Mesenteric fat pad (tissue), 1 donor: Measurements from ENCODE around the gene ALDH3B1. TPM values are rescaled to one million over a fixed set of nuclear protein-coding genes. Genes with fewer than 3 reads are reported as not detected.

Experiments
- DNase-seq: peaks from one replicate; pipeline ENCODE4 v3.0.0-alpha.2; 2020; ENCODE audit warnings: low spot score
- total RNA-seq: library from RNA; stranded (reverse); fragmentation: NEBNext Ultra II Directional; extraction: Animal tissue kit (Norgen Biotek cat#: 25700); gene quantifications from one replicate; pipeline ENCODE4 v1.2.1, GENCODE V29; 2021
- donor health status: DM: yes; HTN: yes; CAD: no.

Gene ALDH3B1
- total RNA-seq, 1 donor from 2014 or later = 14.6 TPM

DNA sequence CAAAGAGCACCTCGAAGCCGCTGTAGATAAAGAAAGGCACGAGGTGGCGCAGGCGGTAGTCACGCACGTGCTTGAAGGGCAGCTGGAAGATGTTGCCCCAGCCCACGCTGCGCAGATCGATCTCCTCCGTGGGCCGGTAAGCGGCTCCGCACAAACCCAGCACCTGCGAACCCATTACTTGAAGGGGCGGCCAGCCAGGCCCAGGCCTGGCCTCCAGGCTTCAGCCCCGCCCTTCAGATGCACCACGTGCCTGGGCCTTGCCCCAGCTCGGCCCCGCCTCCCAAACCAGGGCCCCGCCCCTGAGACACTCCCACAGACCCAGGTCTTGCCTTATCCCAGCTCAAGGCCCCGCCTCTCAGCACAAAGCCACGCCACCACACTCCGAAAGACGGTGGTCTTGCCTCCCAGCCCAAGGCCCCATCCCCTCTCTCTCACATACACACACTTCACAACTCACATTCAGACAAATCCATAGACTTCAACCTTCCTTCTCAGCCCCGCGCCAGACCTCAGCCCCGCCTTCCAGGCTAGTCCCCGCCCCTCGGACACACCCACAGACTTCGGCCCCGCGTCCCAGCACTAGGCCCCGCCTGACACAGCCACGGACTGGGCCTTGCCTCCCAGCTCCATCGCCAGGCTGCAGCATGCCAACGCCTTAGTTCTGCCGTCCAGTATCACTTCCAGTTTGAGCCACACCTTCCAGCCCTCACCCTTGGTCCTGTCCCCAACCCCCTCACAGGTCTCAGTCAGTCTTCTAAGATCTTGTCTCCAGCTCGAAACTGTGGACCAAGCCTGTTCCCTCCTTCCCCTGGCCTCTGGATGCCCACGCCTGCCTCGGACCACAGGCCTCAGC is 13.3 kb upstream of the ALDH3B1 start:
- DNase-seq = no peak

DNA sequence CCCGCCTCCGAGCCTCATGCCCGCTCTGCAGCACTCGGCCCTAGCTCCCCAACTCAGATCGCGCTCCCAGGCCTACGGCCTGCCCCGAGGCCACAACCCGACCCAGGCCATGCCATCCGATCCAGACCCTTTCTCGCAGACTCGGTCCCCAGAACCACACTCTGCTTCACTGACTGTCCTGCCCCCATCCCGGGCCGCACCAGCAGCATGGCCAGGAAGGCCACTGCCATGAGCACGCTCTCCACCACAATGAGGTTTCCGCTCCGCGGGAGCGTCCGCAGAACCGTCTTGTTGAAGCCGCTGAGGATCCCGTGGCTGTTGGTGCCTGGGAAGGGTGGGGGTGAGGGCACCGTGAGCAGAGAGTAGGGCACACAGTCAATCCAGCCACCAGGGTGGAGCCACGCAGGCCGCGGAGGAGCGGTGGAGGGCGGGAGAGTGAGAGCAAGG is 12.6 kb upstream of the ALDH3B1 start:
- no peak for DNase-seq

DNA sequence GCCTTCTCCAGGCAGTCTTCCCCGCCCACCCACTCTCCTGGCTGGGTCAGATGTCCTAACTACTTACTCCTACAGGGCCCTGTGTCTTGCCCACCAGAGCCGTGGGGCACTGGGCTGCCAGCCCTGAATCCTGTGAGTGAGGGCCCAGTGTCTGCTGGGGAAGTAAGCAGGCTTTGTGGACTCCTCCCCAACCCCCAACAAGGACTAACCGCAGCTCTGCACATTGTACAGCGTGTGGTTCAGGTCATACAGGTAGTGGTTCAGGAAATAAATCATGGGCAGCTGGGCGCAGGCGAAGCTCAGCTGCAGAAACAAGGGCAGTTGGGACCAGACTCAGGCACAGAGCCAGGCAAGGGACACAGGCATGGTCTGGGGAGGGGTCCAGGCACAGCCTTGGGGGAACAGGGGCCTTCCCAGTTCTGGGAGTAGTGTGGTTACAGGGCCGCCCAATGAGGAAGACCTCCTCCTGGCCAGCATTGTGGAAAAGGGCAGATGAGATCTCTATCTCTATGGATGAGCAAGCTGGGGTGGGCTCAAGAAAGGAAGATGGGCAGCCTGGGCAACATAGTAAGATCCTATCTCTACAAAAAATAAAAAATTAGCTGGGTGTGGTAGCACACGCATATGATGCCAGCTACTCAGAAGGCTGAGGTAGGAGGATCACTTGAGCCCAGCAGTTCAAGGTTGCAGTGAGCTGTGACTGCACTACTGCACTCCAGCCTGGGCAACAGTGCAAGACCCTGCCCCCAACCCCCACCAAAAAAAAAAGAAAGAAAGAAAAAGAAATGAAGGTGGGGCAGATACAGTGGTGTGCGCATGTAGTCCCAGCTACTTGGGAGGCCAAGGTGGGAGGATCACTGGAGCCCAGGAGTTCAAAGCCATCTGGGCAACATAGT is 11.7 kb upstream of the ALDH3B1 start:
- no peak for DNase-seq

DNA sequence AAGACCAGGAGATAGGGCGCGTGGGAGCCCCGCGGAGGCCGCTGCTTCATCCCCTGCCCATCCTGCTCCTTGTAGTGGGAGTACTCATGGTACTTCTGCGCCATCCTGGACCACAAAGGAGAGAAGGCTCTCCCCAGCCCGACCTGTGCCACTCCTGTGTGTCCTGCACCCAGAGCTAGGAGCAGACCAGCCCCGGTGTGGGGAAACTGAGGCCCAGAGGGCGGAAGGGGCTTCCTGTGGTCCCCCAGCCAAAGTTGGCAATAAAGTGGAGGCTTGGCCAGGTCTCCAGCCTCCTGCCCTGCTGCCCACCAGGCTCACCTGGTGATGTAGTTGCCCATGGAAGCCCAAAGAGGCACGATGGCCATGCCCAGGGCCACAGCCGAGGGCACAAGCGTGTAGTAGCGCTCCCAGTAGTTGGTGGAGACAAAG is 10.9 kb upstream of the ALDH3B1 start:
- no peak for DNase-seq

DNA sequence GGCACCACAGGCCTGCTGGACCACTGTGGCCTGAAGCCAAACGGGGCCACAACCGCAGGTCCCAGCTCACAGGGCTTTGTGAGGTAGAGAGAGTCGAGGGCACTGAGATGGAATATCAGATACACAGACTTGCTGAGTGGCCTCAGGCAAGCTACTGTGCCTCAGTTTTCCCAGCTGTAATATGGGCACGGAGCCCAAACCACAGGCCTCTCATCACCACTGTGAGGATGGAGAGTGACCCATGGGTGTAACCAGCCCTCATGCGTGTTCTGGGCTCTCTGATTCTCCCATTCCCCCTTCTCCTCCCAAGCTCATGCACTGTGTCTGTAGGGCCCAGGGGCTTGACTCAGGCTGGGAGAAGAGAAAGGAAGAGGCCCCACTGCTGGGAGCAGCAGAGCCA is 10.4 kb upstream of the ALDH3B1 start:
- no peak for DNase-seq

DNA sequence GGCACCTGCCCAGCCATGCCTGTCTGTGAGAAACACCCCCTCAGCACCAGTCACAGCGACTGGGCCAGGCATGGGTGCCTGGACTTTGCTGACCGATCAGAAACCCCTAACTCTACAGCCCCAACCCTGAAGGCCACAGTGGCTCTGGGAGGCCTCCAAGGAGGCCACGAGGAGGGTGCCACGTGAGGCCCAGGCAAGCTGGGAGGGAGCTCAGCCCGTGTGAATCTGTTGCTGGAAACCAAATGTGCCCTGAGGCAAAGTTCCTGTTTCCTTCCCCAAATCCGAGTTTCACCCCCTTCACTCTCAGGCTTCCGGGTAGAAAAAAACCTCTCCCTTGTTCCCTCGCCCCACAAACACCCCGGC is 7.6 kb upstream of the ALDH3B1 start:
- no peak for DNase-seq

DNA sequence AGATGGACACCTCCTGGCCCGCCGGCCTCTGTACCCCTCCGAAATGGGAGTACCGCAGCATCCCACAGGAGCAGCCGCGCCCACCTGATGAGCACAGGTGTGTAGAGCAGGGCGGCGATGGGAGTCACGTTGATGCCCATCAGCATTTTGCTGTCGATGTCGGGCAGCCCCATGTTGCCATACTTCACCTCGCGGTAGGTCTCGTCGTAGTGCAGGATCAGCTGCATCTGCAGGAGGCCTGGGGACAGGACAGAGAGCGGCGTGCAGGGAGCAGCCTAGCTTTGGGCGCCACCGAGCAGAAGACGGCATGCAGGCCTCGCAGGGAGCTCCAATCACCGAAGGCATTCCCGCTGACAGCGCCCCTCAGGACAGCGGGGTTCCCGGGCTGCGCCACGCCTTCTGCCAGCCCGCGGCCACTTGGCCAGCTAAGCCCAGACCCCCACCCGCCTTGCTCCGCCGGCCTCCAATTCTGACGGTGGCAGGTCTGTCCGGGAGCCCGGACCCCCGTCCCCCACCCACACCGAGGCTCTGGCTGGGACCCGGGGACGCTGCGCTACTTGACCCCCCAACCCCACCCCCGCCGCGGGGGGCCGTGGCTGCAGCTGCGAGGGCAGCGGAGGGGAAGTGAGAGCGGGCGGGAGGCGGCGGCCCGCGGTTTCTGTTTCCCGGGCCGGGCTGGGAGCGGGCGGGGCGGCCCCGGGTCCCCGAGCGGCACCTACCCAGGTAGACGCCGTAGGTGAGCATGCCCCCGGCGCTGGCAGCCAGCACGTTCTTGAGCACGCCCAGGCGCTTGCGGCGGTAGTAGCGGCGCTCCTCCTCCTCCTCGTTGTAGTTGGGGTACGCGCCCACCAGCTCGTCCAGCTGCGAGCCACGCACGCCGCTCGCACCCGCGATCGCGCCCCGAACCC is 6.9 kb upstream of the ALDH3B1 start:
- no peak for DNase-seq

DNA sequence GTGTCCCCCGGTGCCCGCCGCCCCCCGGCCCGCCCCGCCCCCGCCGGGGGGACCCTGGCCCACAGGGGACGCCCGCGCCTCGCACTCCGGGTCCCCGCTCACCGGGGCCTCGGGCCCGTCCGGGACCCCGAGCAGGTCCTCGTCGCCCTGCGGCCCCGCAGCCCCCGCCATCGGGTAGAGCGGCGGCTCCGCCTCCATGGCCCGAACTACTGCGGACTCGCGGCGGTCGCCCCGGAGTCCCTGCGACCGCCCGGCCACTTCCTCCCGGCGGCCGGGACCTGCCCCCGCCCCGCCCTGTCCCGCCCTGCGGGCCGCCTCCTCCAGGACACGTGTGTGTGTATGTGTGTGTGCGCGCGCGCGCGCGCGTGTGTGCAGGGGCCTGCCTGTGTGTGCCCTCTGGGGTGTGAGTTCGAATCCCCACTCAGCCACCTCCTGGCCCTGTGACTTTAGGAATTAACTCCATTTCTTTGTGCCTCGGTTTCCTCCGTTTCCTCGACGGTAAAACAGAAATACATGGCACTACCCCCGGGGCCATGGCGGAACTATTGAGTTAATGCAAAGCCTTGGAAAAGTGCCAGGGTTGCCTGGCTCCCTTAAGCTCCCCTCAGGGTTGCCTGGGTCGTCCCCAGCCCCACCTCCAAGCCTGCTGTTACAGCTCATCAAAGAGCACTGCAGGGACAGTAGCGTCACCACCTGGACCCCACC is 6.1 kb upstream of the ALDH3B1 start, which contains the start of gene UNC93B1:
Gene UNC93B1 (minus strand): TSS at position 252 of the 705 bp plus-strand sequence. CDS start 54 bp downstream, at position 198.
- DNase-seq = peak; percentile 96

DNA sequence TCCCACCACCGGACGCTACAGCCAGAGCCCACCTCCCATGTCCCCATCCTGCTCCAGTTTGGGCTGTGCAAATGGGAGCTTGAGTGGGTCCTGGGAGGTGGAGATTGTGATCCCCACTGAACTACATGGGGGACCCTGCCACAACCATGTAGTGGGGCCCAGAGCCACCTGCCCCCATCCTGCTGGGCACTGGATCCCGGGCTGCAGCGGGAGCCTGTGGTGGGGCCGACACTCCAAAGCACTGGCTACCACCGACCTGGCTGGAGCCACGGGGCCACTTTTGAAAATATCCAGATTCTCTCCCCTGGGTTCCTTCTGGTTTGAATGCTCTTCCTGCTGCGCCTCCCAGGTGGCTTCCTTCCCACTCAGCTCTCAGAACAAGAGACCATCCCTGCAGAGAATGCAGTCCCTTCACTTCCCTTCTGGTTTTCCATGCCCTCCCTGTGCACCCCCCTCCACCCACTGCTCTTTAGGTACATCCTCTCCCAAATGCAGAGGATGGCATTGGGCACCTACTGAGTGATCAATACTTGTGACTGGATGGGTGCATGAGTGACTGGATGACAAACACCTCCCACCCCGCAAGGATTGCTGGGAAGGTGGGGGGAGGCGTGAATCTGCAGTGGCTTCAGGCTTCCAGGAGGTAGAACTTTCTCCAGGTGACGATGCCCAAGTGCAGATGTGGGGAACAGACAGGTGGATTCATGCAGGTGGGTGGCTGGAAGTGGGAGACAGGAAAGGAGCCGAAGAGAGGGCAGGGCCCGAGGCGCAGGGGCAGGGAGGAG is 5.4 kb upstream of the ALDH3B1 start:
- no peak for DNase-seq

DNA sequence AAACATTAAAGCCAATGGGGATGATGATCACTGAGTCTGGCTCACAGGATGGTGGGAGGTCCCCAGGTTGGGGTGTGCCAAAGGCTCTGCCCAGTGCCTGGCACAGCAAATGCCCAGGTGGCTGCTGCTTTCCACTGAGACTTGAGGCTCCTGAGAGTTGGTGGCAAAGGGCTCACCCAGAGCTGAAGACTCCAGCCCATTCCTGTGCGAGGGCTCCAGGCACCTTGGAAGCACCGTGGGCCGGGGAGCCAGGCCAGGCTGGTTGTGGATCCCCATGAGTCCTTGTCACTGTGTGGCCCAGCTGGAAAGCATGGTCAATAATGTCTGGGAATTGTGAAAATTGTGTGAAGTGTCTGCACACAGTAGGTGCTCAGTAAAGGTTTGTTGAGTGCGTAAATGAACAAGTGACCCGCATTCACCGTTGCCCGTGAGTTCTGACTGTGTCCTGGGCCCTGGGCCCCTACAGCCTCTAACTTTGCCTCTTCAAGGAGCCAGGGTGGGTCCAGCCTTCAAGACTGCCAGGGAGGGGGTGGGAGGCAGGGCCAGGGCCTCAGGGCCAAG is 3.4 kb upstream of the ALDH3B1 start:
- no peak for DNase-seq

DNA sequence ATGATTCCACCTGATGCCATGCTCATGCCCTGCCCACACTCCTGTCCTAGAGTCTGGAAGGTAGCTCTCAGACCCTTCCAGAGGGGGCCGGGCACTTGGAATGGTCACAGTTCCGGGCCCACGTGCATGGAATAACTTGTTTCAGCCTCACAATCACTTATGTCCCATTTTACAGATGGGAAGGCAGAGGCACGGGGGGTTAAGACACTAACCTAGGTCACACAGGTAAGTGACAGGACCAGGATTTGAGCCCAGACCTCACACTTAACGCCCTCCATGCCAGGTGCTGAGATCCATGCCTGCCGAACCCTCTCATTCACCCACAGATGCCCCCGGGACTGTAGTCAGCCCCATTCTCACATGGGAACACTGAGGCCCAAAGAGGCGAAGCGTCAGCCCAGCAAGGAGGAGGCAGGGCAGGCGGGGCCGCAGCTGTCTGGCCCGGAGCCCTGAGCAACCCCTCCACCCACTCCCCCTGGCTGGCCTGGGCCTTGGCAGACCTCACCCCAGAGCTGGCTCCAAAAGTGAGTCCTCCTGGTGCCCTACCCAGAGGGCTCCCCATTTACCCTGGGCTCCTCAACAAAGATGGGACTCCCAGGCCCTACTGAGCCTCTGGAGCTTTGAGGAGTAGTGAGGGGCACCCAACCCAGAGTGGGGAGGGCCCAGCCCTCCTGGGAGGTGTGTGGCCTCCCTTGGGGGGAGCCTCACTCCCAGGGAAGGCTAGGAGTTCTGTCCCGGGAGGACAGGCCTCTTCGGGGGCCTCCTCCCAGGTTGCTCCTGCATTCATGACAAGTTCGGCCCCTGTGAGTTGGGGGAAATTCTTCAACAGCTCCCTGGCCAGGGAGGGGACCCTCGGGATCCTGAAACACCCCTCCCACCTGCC is 2.4 kb upstream of the ALDH3B1 start:
- no peak for DNase-seq

DNA sequence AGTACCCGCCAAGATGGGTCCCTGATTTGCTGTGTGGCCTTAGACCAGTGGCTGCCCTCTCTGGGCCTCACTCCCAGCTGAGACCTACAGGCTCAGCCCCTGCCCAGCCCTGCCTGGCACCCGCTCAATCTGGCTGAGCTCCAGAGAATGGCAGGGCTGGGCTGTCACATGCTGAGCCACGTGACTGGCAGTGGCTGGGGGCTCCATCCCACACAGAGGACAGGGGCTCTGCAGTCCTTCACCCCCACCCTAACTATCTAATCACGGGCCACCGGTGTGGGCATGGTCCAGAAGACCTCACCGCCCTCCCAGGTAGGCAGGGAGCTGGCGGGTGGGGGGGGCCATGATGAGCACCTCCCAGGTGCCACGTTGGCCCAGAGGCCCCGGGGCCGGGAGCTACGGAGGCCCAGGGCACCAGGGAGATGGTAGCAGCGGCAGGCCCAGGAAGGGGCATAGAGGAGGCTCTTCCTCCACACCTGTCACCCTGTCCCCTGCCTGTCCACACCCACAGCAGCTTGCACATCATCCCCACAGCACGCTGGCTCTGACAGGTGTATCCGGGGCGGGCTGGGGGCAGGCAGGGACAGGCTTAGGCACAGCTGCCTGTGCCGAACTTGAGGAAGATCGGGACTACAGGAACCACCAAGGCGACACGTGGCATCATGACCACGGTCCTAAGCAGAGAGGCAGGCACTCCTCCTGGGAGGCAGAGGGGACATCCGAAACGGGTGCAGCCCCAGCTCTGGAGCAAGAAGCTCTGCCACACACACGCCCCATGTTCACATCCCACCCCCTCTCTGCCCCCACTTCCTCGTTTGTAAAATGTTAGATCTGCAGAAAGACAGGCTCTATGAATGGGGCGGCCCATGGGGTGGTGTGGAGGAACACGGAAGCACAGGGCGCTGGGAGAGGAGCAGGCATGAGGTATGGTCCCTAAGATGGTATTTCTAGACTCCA is 1.5 kb upstream of the ALDH3B1 start:
- no peak for DNase-seq

DNA sequence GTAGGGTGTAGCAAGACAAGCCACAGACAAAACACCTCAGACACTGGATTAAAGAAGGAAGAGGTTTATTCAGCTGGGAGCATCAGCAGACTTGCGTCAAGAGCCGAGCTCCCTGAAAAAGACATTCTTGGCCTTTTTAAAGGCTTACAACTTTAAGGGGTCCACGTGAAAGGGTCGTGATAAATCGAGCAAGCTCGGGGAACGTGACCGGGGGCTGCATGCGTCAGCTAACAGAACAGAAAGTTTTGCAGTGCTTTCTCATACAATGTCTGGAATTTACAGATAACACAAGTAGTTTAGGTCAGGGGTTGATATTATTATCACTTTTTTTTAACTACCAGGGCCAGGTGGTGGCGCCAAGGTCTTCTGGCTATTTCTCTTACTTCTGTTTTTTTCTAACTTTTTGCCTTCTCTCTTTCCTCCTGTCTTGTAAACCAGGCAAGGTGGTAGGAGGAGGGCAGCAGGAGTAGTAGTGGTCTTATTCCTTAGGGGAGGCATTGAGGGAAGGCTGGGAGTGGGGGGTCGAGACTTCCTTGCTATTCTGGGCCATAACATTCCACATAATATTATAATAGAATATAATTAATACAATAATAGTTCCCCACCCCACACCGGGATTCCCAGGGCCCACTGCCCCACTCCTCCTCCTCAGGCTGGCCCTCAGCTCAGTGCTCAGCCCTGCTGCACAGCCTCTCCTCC is 587 bp upstream of the ALDH3B1 start:
- no peak for DNase-seq

DNA sequence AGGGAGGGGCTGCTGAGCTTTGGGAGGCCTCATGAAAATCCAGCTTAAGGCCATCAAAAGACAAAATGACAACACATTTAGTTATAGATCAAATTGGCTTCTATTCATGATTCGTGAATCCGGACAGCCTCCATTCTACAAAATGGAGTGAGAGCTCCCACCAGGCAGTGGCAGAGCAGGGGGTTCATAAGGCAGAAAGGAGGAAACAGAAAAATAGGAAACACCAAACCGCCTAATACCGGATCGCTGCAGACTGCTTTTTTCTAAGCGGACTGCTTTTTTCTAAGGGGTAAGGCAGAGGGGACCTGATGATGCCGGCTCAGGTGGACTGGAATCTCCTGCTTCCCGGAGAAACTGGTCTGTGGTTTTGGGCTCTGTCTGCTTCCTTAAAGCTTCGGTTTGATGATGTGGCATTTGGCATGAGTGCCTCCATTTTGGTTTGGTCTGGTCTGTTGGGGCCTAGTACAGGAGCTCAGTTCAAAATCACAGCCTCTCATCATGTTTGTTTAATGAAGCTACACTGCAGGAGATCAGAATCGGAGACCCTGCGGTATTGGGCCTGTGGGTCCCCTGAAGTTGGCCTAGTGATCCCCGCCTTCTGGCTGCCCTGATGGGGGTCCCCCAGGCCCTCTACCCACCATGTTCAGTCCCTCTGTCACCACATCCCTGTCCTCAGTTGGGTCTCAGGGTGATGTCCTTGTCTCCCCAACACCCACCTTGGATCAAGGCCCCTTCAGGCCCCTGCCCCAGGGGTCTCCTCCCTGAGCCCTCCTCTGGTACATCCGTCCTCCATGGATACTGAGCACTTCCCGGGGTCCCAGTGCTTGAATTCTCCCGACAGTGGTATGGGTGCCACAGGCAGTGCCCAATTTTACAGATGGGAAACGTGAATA is 1.2 kb downstream of the ALDH3B1 start:
- DNase-seq = no peak
